ENCODE data around the gene MMP28.

DNA sequence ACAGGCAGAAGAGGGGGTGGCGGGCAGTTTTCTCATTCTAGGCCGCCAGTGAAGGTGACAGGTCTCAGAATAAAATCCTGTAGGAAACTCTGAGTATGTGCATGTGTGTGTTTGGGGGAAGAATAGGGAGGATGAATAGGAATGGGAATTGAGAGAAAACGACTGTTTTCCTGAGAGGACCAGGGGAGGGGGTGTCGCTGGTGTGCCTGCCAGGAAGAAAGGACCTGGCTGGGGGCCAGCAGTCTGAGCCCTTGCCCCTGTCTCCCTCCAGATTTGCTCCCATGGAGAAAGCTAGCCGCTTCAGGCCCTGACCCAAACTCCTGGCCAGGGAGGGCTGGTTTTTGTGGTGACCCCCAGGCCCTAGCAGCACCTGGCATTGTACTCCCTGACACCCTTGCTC, 20.4 kb downstream of the MMP28 start:
- TF ChIP-seq, protein P1, sequence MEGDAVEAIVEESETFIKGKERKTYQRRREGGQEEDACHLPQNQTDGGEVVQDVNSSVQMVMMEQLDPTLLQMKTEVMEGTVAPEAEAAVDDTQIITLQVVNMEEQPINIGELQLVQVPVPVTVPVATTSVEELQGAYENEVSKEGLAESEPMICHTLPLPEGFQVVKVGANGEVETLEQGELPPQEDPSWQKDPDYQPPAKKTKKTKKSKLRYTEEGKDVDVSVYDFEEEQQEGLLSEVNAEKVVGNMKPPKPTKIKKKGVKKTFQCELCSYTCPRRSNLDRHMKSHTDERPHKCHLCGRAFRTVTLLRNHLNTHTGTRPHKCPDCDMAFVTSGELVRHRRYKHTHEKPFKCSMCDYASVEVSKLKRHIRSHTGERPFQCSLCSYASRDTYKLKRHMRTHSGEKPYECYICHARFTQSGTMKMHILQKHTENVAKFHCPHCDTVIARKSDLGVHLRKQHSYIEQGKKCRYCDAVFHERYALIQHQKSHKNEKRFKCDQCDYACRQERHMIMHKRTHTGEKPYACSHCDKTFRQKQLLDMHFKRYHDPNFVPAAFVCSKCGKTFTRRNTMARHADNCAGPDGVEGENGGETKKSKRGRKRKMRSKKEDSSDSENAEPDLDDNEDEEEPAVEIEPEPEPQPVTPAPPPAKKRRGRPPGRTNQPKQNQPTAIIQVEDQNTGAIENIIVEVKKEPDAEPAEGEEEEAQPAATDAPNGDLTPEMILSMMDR (conservative IDR thresholded peaks at IDR 0.05 in 1 of 2, IDR thresholded peaks at IDR 0.05 in 1 of 2; ENCODE audit: low read depth in 1 of 2, low read length in 2 of 2): no peak
- no peak for TF ChIP-seq EZH2 (IDR thresholded peaks at IDR 0.05; ENCODE audit: low read length, missing control alignments)
